ENCODE results near the gene AXDND1.

The AXDND1 gene, protein sequence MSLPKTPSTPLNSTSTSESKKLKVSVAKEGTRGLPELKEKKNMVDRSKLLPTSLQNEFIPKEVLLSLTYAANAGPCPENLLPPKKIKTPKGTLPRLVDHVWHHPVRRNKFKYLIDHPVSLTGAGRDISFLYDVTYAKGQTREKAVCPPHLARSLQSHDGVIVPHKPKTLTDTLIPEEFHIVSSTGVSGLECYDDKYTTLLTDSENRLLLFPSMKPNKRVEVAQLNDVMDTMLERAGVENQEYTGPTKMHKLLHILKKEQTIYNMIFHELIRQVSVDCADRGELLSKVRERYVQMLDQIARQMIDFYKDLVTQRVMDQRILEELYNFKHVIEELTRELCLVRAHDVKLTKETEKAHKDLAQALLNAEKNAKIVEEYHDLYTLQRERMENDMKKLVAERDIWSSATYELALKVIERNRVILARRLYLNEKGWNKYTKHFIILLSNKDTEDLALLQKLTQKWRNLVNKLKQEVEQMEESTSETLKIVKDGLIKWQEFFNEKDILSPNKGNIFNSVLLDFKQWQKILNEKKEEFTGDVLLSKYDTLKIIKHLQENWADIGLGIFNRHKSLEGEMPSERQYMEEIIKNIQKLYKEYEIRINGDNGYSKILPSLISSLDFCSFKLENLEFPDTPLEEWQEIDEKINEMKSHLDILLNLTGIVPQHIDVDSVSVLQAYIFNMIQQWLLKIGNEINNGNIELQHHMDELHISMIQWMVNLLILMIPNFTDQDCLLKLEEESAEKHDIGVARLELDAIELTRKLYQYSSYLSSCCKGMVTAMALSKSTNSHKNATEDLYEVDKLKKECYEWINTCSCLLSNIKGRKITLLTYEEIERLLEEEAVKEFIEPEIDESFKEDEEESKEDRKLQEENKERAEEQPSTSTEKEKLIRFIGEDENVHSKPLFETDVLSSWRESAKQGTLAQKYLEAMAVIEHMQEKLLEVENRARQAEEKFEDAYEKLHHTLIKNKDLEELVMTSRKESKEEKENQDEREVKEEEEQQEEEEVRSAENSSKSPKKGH

DNA sequence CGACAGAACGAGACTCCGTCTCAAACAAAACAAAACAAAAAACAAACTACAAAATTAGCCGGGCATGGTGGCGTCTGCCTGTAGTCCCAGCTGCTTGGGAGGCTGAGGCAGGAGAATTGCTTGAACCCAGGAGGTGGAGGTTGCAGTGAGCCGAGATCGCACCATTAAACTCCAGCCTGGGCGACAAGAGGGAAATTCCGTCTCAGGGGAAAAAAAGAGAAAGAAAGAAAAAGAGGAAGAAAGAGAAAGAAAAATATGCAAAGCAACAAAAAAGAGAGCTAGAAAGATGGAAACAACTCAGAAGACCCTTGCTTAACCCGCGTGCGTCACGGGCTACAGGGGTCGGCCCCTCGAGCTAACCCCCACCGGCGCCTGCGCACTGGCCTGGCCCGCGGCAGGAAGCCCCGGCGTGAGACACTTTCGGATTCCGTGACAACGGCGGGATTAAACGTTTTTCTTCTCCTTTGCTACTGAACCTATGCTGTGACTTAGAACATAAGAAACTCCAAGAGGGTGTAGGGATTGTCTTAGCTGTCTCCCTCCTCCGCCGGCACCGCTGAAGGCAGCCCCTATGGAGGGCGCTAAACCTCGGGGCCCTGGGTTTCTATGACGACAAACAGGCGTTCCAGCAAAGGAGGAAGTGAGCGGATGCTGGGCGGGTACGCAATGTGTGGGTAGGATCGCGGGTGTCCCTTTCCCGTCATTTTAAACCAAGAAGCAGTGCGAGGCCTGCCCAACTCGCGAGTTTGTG is at the start of gene AXDND1:
AXDND1 (plus strand) TSS at position 630 of the 751 bp plus-strand sequence. CDS start 539 bp downstream, outside the sequence.
- Histone ChIP-seq H3K4me3 (peak within 1 kb of the TSS; percentile 91), H3K9me3 (ENCODE audit: low read depth, low read length) (no peaks in the 10 kb centered on the region), H3K27ac (peak within 1 kb of the TSS; percentile 76), H3K36me3 (ENCODE audit: insufficient read depth, low read length) (no peaks in the 10 kb centered on the region), H3K9ac (ENCODE audit: insufficient read length) (peak within 1 kb of the TSS; percentile 80)
- TF ChIP-seq FOXP2 (optimal IDR thresholded peaks at IDR 0.05; ENCODE audit: control extremely low read depth, extremely low read length, insufficient read depth) (no peak), POLR2AphosphoS5 (IDR thresholded peaks at IDR 0.05; ENCODE audit: borderline replicate concordance, low read depth, low read length) (peak; percentile 69)
- peak; percentile 50 for DNase-seq (ENCODE audit: low read depth, low spot score)

DNA sequence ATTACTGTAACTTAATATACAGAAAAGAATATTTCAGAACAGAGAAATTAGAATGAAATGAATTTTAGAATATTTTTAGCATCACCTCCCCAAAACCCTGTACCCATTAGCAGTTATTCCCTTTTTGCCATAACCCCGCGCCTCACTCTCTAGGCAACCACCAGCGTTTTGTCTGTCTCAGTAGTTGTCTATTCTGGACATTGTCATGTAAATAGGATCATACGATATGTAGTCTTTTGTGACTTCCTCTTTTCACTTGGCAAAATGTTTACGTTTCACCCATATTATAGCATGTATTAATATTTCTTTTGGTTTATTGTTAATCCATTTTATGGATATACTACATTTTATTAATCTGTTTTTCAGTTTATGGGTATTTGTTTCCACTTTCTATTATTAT is 47.3 kb upstream of the AXDND1 start:
- Histone ChIP-seq H3K4me3 (no peak overlapping the region), H3K27ac (no peak overlapping the region), H3K36me3 (ENCODE audit: insufficient read depth, low read length) (peaks cover 3% of the 10 kb centered on the region; the same call in 1 of the 2 replicates), H3K9ac (ENCODE audit: insufficient read length) (no peak overlapping the region), H3K9me3 (ENCODE audit: low read depth, low read length) (no peaks in the 10 kb centered on the region)
- DNase-seq (ENCODE audit: low read depth, low spot score) = no peak
- TF ChIP-seq FOXP2 (optimal IDR thresholded peaks at IDR 0.05; ENCODE audit: control extremely low read depth, extremely low read length, insufficient read depth) (no peak), POLR2AphosphoS5 (IDR thresholded peaks at IDR 0.05; ENCODE audit: borderline replicate concordance, low read depth, low read length) (no peak), EZH2 (IDR thresholded peaks at IDR 0.05) (no peak)

DNA sequence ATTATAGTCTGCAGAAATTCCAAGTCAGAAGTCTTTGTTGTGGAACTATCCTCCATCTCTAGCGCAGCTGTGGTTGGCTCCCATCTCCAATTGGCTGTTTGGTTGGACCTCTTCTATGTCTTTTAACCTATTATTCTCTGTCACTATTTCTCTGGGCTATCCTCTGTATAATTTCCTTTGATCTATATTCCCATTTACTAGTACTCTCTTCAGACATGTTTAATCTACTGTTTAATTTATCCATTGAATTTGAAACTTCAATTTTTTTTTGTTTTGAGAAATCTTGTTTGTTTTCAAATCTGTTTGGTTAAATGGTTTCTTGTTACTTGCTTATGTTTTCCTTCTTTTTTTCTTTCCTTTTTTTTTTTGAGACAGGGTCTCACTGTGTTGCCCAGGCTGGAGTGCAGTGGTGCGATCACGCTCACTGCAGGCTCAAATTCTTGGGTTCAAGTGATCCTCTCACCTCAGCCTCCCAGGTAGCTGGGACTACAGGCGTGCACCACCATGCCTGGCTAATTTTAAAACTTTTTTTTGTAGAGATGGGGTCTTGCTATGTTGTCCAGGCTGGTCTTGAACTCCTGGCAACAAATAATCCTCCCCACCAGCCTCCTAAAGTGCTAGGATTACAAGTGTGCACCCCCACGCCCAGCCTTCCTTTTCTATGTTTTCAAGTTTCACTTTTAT is 44.1 kb upstream of the AXDND1 start:
- no peak overlapping the region for H3K27ac ChIP-seq
- peaks cover 3% of the 10 kb centered on the region; the same call in 1 of the 2 replicates for H3K36me3 ChIP-seq (ENCODE audit: insufficient read depth, low read length)
- TF ChIP-seq POLR2AphosphoS5 (IDR thresholded peaks at IDR 0.05; ENCODE audit: borderline replicate concordance, low read depth, low read length) (no peak), FOXP2 (optimal IDR thresholded peaks at IDR 0.05; ENCODE audit: control extremely low read depth, extremely low read length, insufficient read depth) (no peak), EZH2 (IDR thresholded peaks at IDR 0.05) (no peak)
- no peak for DNase-seq (ENCODE audit: low read depth, low spot score)
- no peaks in the 10 kb centered on the region for H3K9me3 ChIP-seq (ENCODE audit: low read depth, low read length)
- H3K4me3 ChIP-seq = no peak overlapping the region
- H3K9ac ChIP-seq (ENCODE audit: insufficient read length) = no peak overlapping the region

DNA sequence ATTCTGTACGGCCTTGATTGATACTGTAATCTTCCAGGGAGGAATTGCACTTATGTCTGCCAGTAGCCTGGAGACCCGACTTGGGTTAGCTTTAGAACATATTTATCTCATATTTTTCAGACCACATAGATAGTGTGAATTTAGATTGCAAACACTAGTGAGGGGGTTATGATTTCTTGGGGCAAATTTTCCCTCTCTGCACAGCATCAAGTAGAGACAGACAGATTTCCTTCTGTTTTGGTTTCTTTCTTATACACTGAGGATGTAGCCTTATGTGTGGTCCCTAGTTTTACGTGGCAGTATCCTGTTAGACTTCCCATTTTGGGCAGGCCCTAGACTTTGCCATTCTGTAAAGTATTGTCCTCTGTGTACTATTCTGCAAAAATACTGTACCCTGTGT is 43.2 kb upstream of the AXDND1 start:
- DNase-seq (ENCODE audit: low read depth, low spot score) = no peak
- Histone ChIP-seq H3K9me3 (ENCODE audit: low read depth, low read length) (no peaks in the 10 kb centered on the region), H3K27ac (no peak overlapping the region), H3K36me3 (ENCODE audit: insufficient read depth, low read length) (peaks cover 3% of the 10 kb centered on the region; the same call in 1 of the 2 replicates), H3K9ac (ENCODE audit: insufficient read length) (no peak overlapping the region), H3K4me3 (no peak overlapping the region)
- TF ChIP-seq EZH2 (IDR thresholded peaks at IDR 0.05) = no peak
- TF ChIP-seq POLR2AphosphoS5 (IDR thresholded peaks at IDR 0.05; ENCODE audit: borderline replicate concordance, low read depth, low read length) = no peak
- no peak for TF ChIP-seq FOXP2 (optimal IDR thresholded peaks at IDR 0.05; ENCODE audit: control extremely low read depth, extremely low read length, insufficient read depth)

GRCh38 chr1:179323436-179323835 is 42.3 kb upstream of the AXDND1 start:
- no peak for DNase-seq (ENCODE audit: low read depth, low spot score)
- Histone ChIP-seq H3K36me3 (ENCODE audit: insufficient read depth, low read length) (peaks cover 3% of the 10 kb centered on the region; the same call in 1 of the 2 replicates), H3K9me3 (ENCODE audit: low read depth, low read length) (no peaks in the 10 kb centered on the region), H3K4me3 (no peak overlapping the region), H3K9ac (ENCODE audit: insufficient read length) (no peak overlapping the region), H3K27ac (no peak overlapping the region)
- TF ChIP-seq EZH2 (IDR thresholded peaks at IDR 0.05) = no peak
- TF ChIP-seq POLR2AphosphoS5 (IDR thresholded peaks at IDR 0.05; ENCODE audit: borderline replicate concordance, low read depth, low read length) = no peak
- TF ChIP-seq FOXP2 (optimal IDR thresholded peaks at IDR 0.05; ENCODE audit: control extremely low read depth, extremely low read length, insufficient read depth) = no peak

- H3K36me3 ChIP-seq (ENCODE audit: insufficient read depth, low read length) = peaks cover 3% of the 10 kb centered on the region; the same call in 1 of the 2 replicates
- H3K9me3 ChIP-seq (ENCODE audit: low read depth, low read length) = no peaks in the 10 kb centered on the region
- no peak for DNase-seq (ENCODE audit: low read depth, low spot score)
- H3K4me3 ChIP-seq = no peak overlapping the region
- H3K9ac ChIP-seq (ENCODE audit: insufficient read length) = no peak overlapping the region
- no peak overlapping the region for H3K27ac ChIP-seq
- TF ChIP-seq FOXP2 (optimal IDR thresholded peaks at IDR 0.05; ENCODE audit: control extremely low read depth, extremely low read length, insufficient read depth) = no peak
- no peak for TF ChIP-seq EZH2 (IDR thresholded peaks at IDR 0.05)
- no peak for TF ChIP-seq POLR2AphosphoS5 (IDR thresholded peaks at IDR 0.05; ENCODE audit: borderline replicate concordance, low read depth, low read length)
These were observed 39.9 kb upstream of the AXDND1 start for GRCh38 chr1:179325836-179326235.

GRCh38 chr1:179326746-179327145 is 39.0 kb upstream of the AXDND1 start:
- no peak for DNase-seq (ENCODE audit: low read depth, low spot score)
- H3K9me3 ChIP-seq (ENCODE audit: low read depth, low read length) = no peaks in the 10 kb centered on the region
- H3K9ac ChIP-seq (ENCODE audit: insufficient read length) = no peak overlapping the region
- no peak for TF ChIP-seq FOXP2 (optimal IDR thresholded peaks at IDR 0.05; ENCODE audit: control extremely low read depth, extremely low read length, insufficient read depth)
- H3K4me3 ChIP-seq = no peak overlapping the region
- H3K36me3 ChIP-seq (ENCODE audit: insufficient read depth, low read length) = no peaks in the 10 kb centered on the region
- H3K27ac ChIP-seq = no peak overlapping the region

Measured in SK-N-MC (cell line).